ENCODE measurements around the gene ATXN7.

- TF ChIP-seq, protein P1, sequence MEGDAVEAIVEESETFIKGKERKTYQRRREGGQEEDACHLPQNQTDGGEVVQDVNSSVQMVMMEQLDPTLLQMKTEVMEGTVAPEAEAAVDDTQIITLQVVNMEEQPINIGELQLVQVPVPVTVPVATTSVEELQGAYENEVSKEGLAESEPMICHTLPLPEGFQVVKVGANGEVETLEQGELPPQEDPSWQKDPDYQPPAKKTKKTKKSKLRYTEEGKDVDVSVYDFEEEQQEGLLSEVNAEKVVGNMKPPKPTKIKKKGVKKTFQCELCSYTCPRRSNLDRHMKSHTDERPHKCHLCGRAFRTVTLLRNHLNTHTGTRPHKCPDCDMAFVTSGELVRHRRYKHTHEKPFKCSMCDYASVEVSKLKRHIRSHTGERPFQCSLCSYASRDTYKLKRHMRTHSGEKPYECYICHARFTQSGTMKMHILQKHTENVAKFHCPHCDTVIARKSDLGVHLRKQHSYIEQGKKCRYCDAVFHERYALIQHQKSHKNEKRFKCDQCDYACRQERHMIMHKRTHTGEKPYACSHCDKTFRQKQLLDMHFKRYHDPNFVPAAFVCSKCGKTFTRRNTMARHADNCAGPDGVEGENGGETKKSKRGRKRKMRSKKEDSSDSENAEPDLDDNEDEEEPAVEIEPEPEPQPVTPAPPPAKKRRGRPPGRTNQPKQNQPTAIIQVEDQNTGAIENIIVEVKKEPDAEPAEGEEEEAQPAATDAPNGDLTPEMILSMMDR (IDR thresholded peaks at IDR 0.05), result no peak
- no peak for TF ChIP-seq EP300 (IDR thresholded peaks at IDR 0.05)
These were observed 138.6 kb downstream of the ATXN7 start for GRCh38 chr3:64002233-64002632.

Measured in stomach (tissue), 4 donors.